Kidney capillary endothelial cell (primary cell): ENCODE data around the gene WDFY3.

Source experiments
- DNase-seq: peaks from one replicate; pipeline ENCODE4 v3.0.0-alpha.2; 2018; ENCODE audit warnings: low spot score

The WDFY3 gene

DNA sequence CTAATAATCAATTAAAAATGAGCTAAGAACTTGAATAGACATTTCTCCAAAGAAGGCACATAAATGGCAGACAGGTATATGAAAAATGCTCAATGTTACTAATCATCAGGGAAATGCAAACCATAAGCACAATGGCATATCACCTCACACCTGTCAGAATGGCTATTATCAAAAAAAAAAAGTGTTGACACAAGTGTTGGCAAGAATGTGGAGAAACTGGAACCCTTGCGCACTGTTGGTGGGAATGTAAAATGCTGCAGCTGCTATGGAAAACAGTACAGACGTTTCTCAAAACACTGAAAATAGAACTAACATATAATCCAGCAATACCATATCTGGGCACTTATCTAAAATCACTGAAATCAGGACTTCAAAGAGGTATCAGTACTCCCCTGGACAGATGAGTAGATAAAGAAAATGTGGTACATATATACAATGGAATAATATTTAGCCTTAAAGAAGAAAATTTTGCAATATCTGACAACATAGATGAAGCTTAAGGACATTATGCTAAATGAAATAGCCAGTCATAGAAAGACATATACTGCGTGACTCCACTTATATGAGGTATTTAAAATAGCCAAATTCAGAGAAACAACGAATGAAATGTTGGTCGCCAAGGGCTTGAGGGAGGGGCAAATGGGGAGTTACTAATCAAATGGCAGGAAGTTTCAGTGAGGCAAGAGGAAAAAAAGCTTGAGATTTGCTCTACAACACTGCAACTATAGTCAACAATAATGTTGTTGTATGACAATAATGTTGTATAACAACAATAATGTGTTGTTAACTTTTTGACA, 175.5 kb downstream of the WDFY3 start:
- no peak for DNase-seq

GRCh38 chr4:84786478-84786877, 180.0 kb downstream of the WDFY3 start:
- no peak for DNase-seq

DNA sequence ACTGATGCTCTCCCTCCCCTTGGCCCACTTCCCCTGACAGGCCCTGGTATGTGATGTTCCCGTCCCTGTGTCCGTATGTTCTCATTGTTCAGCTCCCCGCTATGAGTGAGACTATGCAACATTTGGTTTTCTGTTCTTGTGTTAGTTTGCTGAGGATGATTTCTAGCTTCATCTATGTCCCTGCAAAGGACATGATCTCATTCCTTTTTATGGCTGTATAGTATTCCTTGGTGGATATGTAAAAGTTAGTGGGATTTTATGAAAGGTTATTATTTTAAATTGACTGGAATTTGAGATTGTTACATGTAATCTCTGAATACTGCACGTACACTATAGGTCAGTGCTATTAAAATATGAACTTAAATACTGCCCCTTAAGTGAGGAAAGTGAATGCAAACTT, 184.0 kb downstream of the WDFY3 start:
- no peak for DNase-seq

DNA sequence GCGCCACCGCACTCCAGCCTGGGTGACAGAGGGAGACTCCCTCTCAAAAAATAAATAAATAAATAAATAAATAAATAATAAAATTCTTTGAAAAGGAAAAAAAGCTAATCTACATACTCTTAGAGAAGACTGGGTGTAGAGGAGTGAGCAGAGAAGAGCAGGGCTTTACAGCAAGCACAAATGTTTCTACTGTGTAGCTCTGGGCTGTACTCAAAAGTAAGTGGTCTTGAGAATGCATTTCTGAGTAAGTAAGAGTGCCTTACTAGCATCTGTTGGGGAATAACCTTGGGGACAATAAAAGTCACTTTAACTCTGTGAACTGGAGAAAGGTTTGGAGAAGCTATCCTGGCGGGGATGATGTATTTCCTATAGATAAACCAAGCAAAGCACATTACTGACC, 185.8 kb downstream of the WDFY3 start:
- no peak for DNase-seq

DNA sequence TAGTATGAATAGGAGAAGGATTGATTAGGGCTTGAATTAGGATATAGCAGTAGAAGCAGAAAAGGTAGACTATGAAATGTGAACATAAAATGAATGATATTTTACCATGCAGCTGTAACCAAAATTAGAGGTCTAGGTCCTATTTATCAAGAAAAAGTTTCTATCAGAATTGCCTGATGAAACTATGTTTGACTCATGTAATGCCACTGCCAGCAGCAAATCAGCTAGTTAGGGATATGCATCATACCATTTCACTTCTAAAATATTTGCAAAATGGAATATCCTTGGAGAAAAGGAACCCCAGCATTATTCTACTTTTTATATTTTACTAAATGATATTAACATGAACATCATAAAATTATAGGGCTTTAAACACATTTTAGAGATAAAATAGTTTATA, 188.4 kb downstream of the WDFY3 start:
- DNase-seq, result no peak

GRCh38 chr4:84767168-84767567, 199.3 kb downstream of the WDFY3 start:
- DNase-seq, result no peak

GRCh38 chr4:84753321-84753972, 213.0 kb downstream of the WDFY3 start:
- DNase-seq, result no peak

DNA sequence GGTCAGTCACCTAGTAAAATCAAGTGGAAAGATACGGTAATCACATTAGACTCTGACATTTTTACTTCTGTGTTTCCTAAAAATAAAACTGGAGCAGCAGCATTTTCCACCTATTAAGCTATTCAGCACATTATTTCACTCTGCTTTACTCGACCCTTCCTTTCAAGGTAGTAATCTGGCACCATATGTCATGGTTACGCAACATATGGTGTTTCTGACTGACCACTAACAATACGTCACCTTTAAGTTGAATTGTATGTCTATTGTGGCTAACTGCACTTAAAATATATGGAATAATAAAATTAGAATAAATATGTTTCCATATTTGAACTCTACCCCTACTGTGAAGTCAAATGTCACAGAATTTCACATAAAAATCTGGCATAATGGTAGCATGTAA, 214.8 kb downstream of the WDFY3 start:
- no peak for DNase-seq

GRCh38 chr4:84750960-84751283, 215.6 kb downstream of the WDFY3 start:
- DNase-seq, result no peak

GRCh38 chr4:84750260-84750959, 216.1 kb downstream of the WDFY3 start:
- peak; percentile 30 for DNase-seq

DNA sequence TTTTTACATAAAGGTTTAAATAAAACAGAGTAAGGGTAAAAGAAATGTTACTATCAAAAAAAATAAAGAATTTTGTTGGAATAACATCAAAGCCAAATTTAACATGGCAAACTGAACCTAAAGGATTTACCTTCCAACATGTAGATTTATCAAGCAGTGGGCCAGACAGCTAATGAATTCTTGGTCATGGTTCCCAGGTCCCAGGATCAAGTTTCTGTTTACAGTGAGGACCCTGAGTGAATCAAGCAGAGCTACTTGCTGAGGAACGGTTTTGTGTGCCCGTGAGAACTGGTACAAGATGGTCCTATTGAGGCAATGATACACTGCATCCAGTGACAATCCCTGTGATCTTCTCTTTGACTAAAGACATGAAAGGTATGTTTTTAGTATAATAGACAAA, 226.4 kb downstream of the WDFY3 start:
- DNase-seq, result no peak

DNA sequence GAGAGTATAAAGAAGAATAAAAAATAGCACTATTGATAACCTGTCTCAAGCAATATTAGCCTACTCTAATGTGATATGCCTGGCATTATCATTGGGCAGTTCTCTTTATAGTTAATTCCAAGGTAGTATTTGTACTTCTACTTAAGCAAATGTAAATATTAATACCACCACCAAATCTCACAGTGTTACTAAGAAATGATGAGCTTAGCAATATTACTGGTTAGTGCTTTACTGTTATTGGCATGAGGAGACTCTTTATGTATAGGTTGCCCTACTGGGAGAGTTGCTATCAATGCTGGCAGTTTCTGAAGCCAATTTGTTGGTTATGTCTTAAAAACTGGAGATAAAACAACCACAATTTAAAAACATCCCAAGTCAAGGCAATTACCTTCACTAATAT, 227.9 kb downstream of the WDFY3 start:
- DNase-seq, result no peak

GRCh38 chr4:84737656-84738055, 228.8 kb downstream of the WDFY3 start:
- no peak for DNase-seq

DNA sequence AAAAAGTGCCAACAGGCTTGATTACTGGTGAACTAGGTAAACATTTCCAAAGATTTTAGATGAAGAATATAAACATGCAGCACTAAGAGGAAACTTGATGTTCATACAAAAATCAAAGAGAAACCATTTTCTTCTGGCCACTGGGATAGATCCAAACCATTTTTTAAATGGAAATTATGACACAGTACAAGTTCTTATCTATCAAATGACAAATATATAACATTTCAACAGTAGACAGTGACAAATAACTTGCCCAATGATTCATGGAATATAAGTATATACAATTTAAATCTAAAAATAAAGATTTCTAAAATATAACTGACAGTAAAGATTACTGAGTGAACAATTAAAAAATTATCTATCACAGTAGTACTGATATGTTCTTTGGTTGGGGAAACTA, 232.5 kb downstream of the WDFY3 start:
- no peak for DNase-seq

- DNase-seq, result no peak
These were observed 233.0 kb downstream of the WDFY3 start for GRCh38 chr4:84733343-84734033.

- no peak for DNase-seq
These were observed 236.1 kb downstream of the WDFY3 start for GRCh38 chr4:84730375-84730774.

DNA sequence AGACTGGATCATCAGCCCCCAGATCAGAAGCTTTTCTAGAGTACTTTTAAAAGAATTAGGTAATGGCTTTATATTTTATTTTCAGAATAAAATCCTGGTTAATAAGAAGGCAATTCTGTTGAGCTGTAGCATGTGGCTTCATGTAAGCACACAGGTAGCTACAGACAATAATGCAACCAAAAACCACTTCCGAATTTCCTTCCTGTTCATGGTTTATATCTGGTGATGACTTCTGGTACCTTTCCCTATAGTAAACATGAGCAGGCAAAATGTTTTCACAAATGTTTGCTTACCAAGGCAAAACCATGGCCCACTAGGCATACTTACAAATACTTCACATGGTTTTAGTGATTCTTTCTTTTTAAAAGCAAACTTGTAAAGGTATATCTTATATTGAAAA, 239.0 kb downstream of the WDFY3 start:
- no peak for DNase-seq

GRCh38 chr4:84726356-84726755, 240.1 kb downstream of the WDFY3 start:
- DNase-seq, result no peak

- DNase-seq, result no peak
These were observed 243.8 kb downstream of the WDFY3 start for GRCh38 chr4:84722720-84723119.

DNA sequence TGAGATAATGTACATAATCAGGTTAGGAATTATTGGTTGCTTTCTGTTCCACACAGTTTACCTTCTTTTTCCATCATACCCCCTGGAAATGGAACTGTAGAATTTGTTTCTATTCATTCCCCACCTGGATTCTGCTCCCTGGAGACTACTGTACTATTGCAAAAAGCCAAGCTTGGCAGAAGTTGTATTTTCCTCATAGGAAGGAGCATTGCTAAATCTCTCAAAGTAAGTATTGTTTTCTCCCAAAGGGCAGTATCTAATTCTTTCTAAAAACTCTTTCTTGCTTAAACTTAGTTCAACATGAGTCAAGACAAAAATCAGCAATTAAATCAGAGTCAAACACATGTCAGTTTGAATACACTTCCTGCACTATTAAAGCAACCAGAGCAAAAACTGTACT, 247.4 kb downstream of the WDFY3 start:
- DNase-seq, result no peak

DNA sequence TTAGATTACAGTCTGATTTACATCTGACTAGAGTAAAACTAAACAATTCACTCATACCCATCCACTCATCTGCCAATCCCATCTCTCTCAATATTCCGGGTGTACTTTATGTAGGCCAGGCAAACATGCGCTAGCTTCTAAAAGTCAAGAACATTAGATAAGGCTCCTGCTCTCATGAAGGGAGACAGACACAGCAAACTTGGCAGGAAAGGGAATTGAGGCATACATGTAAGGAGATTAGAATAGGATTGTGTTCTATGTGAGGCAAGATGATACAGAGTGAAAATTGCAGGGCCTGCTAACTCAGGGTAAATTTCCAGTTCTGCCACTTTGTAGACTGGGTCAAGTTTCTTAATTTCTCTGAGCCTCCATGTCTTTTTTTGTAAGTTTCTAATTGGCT, 247.8 kb downstream of the WDFY3 start:
- no peak for DNase-seq

DNA sequence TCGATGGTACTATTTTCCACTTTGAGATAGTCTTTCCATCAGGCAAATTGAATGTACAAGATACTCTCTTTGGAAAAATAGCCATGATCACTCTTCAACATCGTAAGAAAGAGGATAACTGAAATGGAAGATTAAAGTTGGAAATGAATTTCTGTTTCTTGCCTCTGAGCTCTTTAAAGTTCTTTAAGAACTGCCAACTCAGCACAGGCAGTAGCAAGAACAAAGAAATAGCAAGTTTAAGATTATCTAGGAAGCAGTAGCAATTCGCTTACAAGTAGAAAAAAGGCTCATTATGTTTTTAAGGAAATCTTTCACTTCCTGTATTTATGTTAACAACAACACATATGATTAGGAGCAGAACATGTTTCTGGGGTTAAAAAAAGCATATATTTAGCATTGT, 255.9 kb downstream of the WDFY3 start:
- DNase-seq, result no peak
